Central memory CD4-positive, alpha-beta T cell (primary cell): ENCODE data around the gene JSRP1.

Experiments used
- DNase-seq: peaks from one replicate; pipeline ENCODE4 v3.0.0; 2022

Gene JSRP1

GRCh38 chr19:2231621-2232221 lies 24.5 kb downstream of the JSRP1 start:
- no peak for DNase-seq

- no peak for DNase-seq
These were observed 25.2 kb downstream of the JSRP1 start for GRCh38 chr19:2230807-2231533.

- DNase-seq = no peak
These were observed 26.1 kb downstream of the JSRP1 start for GRCh38 chr19:2230033-2230531.

GRCh38 chr19:2229103-2230032 lies 26.8 kb downstream of the JSRP1 start:
- no peak for DNase-seq

- DNase-seq = no peak
These were observed 27.8 kb downstream of the JSRP1 start for GRCh38 chr19:2228157-2229030.

GRCh38 chr19:2227415-2228156 lies 28.6 kb downstream of the JSRP1 start:
- no peak for DNase-seq

GRCh38 chr19:2226840-2227360 lies 29.3 kb downstream of the JSRP1 start:
- no peak for DNase-seq

GRCh38 chr19:2226051-2226839 lies 30.0 kb downstream of the JSRP1 start:
- DNase-seq = no peak

- DNase-seq = no peak
These were observed 30.7 kb downstream of the JSRP1 start for GRCh38 chr19:2225415-2226050.

GRCh38 chr19:2224754-2225349 lies 31.4 kb downstream of the JSRP1 start:
- DNase-seq = no peak

- DNase-seq = no peak
These were observed 32.3 kb downstream of the JSRP1 start for GRCh38 chr19:2223959-2224358.

GRCh38 chr19:2223391-2223790 lies 32.8 kb downstream of the JSRP1 start:
- DNase-seq = no peak

GRCh38 chr19:2221918-2222317 lies 34.3 kb downstream of the JSRP1 start:
- DNase-seq = no peak

- DNase-seq = no peak
These were observed 34.9 kb downstream of the JSRP1 start for GRCh38 chr19:2221250-2221831.

- DNase-seq = no peak
These were observed 36.5 kb downstream of the JSRP1 start for GRCh38 chr19:2219726-2220125.

GRCh38 chr19:2217591-2217990 lies 38.6 kb downstream of the JSRP1 start:
- DNase-seq = no peak

- no peak for DNase-seq
These were observed 39.6 kb downstream of the JSRP1 start for GRCh38 chr19:2216361-2217225.

- DNase-seq = peak; percentile 42
These were observed 40.9 kb downstream of the JSRP1 start for GRCh38 chr19:2215281-2215751.
